Measurements from ENCODE around the gene DUSP7. TPM values are rescaled to one million over a fixed set of nuclear protein-coding genes. Genes with fewer than 3 reads are reported as not detected.

DUSP7 gene
- total RNA-seq, 1 experiment from 2014 or later = 13.1 TPM

DNA sequence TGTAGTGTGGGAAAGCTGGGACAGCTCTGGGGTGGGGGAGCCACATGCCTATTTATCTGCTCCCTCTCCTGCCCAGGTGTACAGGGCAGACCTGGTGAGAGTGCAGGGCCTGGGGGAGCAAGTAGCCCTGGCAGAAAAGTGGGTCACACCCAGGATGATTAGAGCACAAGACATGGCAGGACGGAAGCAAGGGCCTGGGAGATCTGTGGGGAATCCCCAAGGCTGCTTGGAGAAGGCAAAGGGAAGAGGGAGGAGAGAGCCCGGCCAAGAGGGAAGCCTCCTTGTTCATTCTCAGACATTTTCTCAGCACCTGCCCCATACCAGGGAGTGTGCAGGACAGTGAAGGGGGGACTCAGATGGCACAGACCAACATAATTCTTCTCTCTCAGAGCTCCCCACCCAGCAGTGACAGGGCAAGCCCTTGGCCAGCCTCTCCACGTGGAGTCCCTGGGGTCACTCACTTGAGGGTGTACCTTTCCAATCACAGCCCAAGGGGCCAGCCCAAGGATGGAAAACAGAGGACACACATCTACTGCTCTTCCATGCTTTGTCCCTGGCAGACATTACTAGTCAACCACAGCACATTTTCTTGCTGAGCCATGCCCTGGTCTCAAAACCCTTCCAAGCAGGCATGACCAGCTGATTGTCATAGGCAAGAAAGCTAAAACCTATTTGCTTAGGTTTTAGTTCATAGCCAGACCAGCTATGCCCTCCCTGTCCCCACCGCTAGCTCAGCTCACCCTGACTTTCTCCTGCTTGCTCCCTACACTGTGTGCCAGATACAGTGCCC is 4.9 kb upstream of the DUSP7 start:
- ChIA-PET POLR2A (no interaction called here), CTCF (interaction anchor here (0.6 kb wide), 1 partner anchor 17 kb away, joined by 4 read pairs; no protein-coding TSS in a partner anchor)
- ATAC-seq (no peak), DNase-seq (ENCODE audit: low read depth, low spot score) (no peak)
- TF ChIP-seq REST (IDR thresholded peaks at IDR 0.05; ENCODE audit: insufficient read depth in 1 of 2, low read depth in 2 of 2, low read length in 1 of 2) (no peak), POLR2AphosphoS5 (IDR thresholded peaks at IDR 0.05; ENCODE audit: low read depth, low read length) (no peak), TCF7L2 (IDR thresholded peaks at IDR 0.05; ENCODE audit: low read depth, low read length) (no peak), SIN3A (IDR thresholded peaks at IDR 0.05; ENCODE audit: borderline replicate concordance, insufficient read depth, low read depth, low read length) (no peak)
- TF ChIP-seq, protein P1, sequence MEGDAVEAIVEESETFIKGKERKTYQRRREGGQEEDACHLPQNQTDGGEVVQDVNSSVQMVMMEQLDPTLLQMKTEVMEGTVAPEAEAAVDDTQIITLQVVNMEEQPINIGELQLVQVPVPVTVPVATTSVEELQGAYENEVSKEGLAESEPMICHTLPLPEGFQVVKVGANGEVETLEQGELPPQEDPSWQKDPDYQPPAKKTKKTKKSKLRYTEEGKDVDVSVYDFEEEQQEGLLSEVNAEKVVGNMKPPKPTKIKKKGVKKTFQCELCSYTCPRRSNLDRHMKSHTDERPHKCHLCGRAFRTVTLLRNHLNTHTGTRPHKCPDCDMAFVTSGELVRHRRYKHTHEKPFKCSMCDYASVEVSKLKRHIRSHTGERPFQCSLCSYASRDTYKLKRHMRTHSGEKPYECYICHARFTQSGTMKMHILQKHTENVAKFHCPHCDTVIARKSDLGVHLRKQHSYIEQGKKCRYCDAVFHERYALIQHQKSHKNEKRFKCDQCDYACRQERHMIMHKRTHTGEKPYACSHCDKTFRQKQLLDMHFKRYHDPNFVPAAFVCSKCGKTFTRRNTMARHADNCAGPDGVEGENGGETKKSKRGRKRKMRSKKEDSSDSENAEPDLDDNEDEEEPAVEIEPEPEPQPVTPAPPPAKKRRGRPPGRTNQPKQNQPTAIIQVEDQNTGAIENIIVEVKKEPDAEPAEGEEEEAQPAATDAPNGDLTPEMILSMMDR (IDR thresholded peaks at IDR 0.05) = no peak
- Histone ChIP-seq H3K4me1 (ENCODE audit: control insufficient read depth, insufficient read depth, low read length) (no peaks in the 10 kb centered on the region; the same call in 1 of the 2 replicates), H3K27ac (ENCODE audit: low read length) (no peak overlapping the region), H3K27me3 (ENCODE audit: control insufficient read depth, insufficient read depth, low read length) (no peaks in the 10 kb centered on the region), H3K4me3 (ENCODE audit: low read depth in 2 of 2, low read length in 2 of 2) (no peak overlapping the region), H3K9me3 (ENCODE audit: control insufficient read depth, insufficient read depth, low read depth, low read length) (no peaks in the 10 kb centered on the region), H3K36me3 (ENCODE audit: control insufficient read depth, insufficient read depth, low read length) (no peaks in the 10 kb centered on the region)
- in situ Hi-C loops (cut with HindIII; ENCODE audit: low pct_unique_long_range_greater_than_20kb, low sequenced_read_pairs) (no loop called here), intact Hi-C loops (cut with micrococcal nuclease; ENCODE audit: unreplicated experiment) (no loop called here)
- BruUV-seq (replicated peaks) = no TSS peak

DNA sequence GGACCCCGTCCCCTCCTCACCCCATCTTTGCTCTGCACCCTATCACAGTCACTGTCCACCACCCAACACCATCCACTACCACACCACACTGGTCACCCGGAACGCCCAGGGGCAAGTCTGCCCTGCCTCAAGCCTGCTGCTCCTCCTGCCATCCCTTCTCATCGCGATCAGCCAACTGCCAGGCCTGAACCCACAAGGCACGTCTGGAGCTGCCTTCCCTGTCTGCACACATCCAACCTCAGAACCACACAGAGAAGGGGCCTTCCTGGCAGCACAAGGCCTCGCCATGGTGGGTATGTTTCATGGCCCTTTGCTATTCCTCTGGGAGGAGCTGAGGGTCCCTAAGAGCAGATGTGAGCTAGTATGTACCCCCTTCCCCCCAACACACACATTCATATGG is 3.4 kb upstream of the DUSP7 start:
- POLR2A ChIA-PET = no interaction called here
- intact Hi-C loops (cut with micrococcal nuclease; ENCODE audit: unreplicated experiment) (loop anchor here (10.0 kb wide), 2 partner anchors 55 to 65 kb away; no protein-coding TSS in a partner anchor), in situ Hi-C loops (cut with HindIII; ENCODE audit: low pct_unique_long_range_greater_than_20kb, low sequenced_read_pairs) (no loop called here)
- Histone ChIP-seq H3K4me1 (ENCODE audit: control insufficient read depth, insufficient read depth, low read length) (no peaks in the 10 kb centered on the region; the same call in none of the 2 replicates), H3K4me3 (ENCODE audit: low read depth in 2 of 2, low read length in 2 of 2) (no peak overlapping the region), H3K27me3 (ENCODE audit: control insufficient read depth, insufficient read depth, low read length) (no peaks in the 10 kb centered on the region), H3K36me3 (ENCODE audit: control insufficient read depth, insufficient read depth, low read length) (no peaks in the 10 kb centered on the region; the same call in 1 of the 2 replicates), H3K27ac (ENCODE audit: low read length) (no peak overlapping the region), H3K9me3 (ENCODE audit: control insufficient read depth, insufficient read depth, low read depth, low read length) (no peaks in the 10 kb centered on the region)
- no peak for ATAC-seq
- BruUV-seq (replicated peaks) = no TSS peak
- no peak for TF ChIP-seq POLR2AphosphoS5 (IDR thresholded peaks at IDR 0.05; ENCODE audit: low read depth, low read length)
- TF ChIP-seq REST (IDR thresholded peaks at IDR 0.05; ENCODE audit: insufficient read depth in 1 of 2, low read depth in 2 of 2, low read length in 1 of 2) = no peak
- TF ChIP-seq, protein P1 (IDR thresholded peaks at IDR 0.05) = no peak
- TF ChIP-seq TCF7L2 (IDR thresholded peaks at IDR 0.05; ENCODE audit: low read depth, low read length) = no peak
- DNase-seq (ENCODE audit: low read depth, low spot score) = no peak
- CTCF ChIA-PET = no interaction called here
